GM23248 (cell line): Measurements from ENCODE around the gene COL18A1. TPM values are rescaled to one million over a fixed set of nuclear protein-coding genes. Genes with fewer than 3 reads are reported as not detected.

Source experiments
- DNase-seq: peaks from one replicate; pipeline ENCODE4 v3.0.0-alpha.2; 2015
- H2AFZ ChIP-seq: fragments of 200-600 bp; sonication (generic); 2 replicates; pipeline ENCODE4 v1.6.1; 2016; ENCODE audit warnings: antibody characterized with exemption
- H3F3A ChIP-seq: fragments of 200-600 bp; sonication (generic); 2 replicates; pipeline ENCODE4 v1.6.1; 2016; ENCODE audit warnings: mild to moderate bottlenecking, antibody characterized with exemption, mixed run types; ENCODE audit not compliant: insufficient read depth
- H3K27ac ChIP-seq: fragments of 200-600 bp; sonication (generic); 2 replicates; pipeline ENCODE4 v1.5.1; 2016; ENCODE audit warnings: mild to moderate bottlenecking
- H3K27me3 ChIP-seq: fragments of 200-600 bp; sonication (generic); replicated peaks from 2 replicates; pipeline ENCODE4 v1.6.1; 2016; ENCODE audit warnings: mild to moderate bottlenecking; ENCODE audit not compliant: insufficient read depth
- H3K36me3 ChIP-seq: fragments of 200-600 bp; sonication (generic); 2 replicates; pipeline ENCODE4 v1.6.1; 2016; ENCODE audit warnings: low read depth, mild to moderate bottlenecking
- H3K4me1 ChIP-seq: fragments of 200-600 bp; sonication (generic); 2 replicates; pipeline ENCODE4 v1.6.1; 2016; ENCODE audit warnings: mild to moderate bottlenecking; ENCODE audit not compliant: insufficient read depth
- H3K4me2 ChIP-seq: fragments of 200-600 bp; sonication (generic); one replicate; pipeline ENCODE4 v1.6.1; 2016; ENCODE audit warnings: mild to moderate bottlenecking; ENCODE audit not compliant: unreplicated experiment
- H3K4me3 ChIP-seq: fragments of 200-600 bp; sonication (generic); 2 replicates; pipeline ENCODE4 v1.5.1; 2016; ENCODE audit warnings: mild to moderate bottlenecking
- H3K79me2 ChIP-seq: fragments of 200-600 bp; sonication (generic); 2 replicates; pipeline ENCODE4 v1.6.1; 2016; ENCODE audit warnings: mild to moderate bottlenecking; ENCODE audit not compliant: insufficient read depth
- H3K9ac ChIP-seq: fragments of 200-600 bp; sonication (generic); 2 replicates; pipeline ENCODE4 v1.6.1; 2016; ENCODE audit warnings: mild to moderate bottlenecking
- H3K9me2 ChIP-seq: fragments of 200-600 bp; sonication (generic); 2 replicates; pipeline ENCODE4 v1.6.1; 2016; ENCODE audit warnings: mixed run types, mild to moderate bottlenecking, moderate library complexity; ENCODE audit not compliant: insufficient read depth
- H3K9me3 ChIP-seq: fragments of 200-600 bp; sonication (generic); one replicate; pipeline ENCODE4 v1.6.1; 2017; ENCODE audit warnings: low read depth
- H4K20me1 ChIP-seq: fragments of 200-600 bp; sonication (generic); 2 replicates; pipeline ENCODE4 v1.6.0; 2016; ENCODE audit not compliant: insufficient read depth
- EZH2 ChIP-seq: fragments of 200-600 bp; sonication (generic); IDR thresholded peaks from 2 replicates; pipeline ENCODE4 v1.6.1; 2018; ENCODE audit warnings: antibody characterized with exemption, mild to moderate bottlenecking; ENCODE audit not compliant: insufficient read depth, poor library complexity, severe bottlenecking
- EZH2phosphoT487 ChIP-seq: fragments of 200-600 bp; sonication (generic); IDR thresholded peaks from 2 replicates; pipeline ENCODE4 v1.6.1; 2018; ENCODE audit warnings: antibody characterized with exemption, moderate library complexity, mild to moderate bottlenecking, low read depth; ENCODE audit not compliant: insufficient read depth
- WGBS, 2 experiments: methylation state at CpG; one replicate each; pipeline ENCODE4 v1.1.6; 2015 to 2017; ENCODE audit warnings: low lambda C conversion rate in 2 of 2, low coverage in 1 of 2; ENCODE audit errors: missing lambda C conversion rate in 2 of 2; 5-methylcytosine and 5-hydroxymethylcytosine counted together
- in situ Hi-C: fragments of 300-500 bp; cut with MboI; formaldehyde crosslinking; loops from 2 replicates; pipeline ENCODE4 v1.15.0; 2020
- polyA plus RNA-seq: library from polyadenylated mRNA; unstranded; fragments of >200 nt; fragmentation: Nextera tagmentation; extraction: Ambion mirVana; gene quantifications from 2 replicates; pipeline ENCODE4 v1.2.1, GENCODE V29; 2016
- total RNA-seq: library from RNA; depleted of rRNA; stranded (reverse); fragments of >200 nt; shearing (Covaris generic); gene quantifications from 2 replicates; pipeline ENCODE4 v1.2.3, GENCODE V29; 2014

COL18A1 gene
- total and polyA plus RNA-seq, 2 experiments from 2014 or later, result 1.7 to 30.5 TPM

DNA sequence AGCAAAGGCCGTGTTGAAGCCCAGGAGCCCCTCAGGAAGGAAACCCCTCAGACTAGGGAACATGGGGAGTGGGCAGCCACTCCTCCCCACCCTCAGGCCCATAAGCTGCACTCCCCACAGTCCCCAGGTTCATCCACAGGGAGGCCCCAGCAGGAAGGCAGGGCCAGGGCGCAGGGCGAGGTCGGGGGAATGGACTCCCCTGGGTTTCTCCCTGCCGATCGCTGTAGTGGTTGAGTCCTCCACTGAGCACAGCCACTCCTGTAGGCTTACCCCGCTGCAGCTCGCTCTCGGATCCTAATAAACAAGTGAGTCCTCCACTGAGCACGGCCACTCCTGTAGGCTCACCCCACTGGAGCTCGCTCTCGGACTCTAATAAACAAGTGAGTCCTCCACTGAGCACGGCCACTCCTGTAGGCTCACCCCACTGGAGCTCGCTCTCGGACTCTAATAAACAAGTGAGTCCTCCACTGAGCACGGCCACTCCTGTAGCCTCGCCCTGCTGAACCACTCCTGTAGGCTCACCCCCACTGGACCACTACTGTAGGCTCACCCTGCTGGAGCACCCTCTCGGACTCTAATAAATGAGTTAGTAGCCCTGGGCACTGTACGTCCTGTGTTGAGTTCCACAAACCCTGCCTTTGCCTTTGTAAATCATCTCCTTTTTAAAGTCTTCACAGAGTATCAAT, 16.2 kb upstream of the COL18A1 start:
- Histone ChIP-seq H3F3A (peaks cover 12% of the 10 kb centered on the region; the same call in 1 of the 2 replicates), H3K4me1 (peaks cover 6% of the 10 kb centered on the region; the same call in 1 of the 2 replicates), H3K36me3 (no peaks in the 10 kb centered on the region), H3K27ac (no peak overlapping the region), H3K4me2 (no peak overlapping the region), H4K20me1 (no peaks in the 10 kb centered on the region), H3K9me2 (no peaks in the 10 kb centered on the region), H2AFZ (no peak overlapping the region), H3K9ac (no peak overlapping the region), H3K79me2 (no peaks in the 10 kb centered on the region), H3K9me3 (no peaks in the 10 kb centered on the region), H3K27me3 (no peaks in the 10 kb centered on the region), H3K4me3 (no peak overlapping the region)
- TF ChIP-seq EZH2 (no peak), EZH2phosphoT487 (no peak)
- in situ Hi-C loops, result no loop called here
- DNase-seq, result no peak
- 88 to 96% methylated on average over 18 to 19 of the region's 19 CpGs for WGBS, 2 experiments

DNA sequence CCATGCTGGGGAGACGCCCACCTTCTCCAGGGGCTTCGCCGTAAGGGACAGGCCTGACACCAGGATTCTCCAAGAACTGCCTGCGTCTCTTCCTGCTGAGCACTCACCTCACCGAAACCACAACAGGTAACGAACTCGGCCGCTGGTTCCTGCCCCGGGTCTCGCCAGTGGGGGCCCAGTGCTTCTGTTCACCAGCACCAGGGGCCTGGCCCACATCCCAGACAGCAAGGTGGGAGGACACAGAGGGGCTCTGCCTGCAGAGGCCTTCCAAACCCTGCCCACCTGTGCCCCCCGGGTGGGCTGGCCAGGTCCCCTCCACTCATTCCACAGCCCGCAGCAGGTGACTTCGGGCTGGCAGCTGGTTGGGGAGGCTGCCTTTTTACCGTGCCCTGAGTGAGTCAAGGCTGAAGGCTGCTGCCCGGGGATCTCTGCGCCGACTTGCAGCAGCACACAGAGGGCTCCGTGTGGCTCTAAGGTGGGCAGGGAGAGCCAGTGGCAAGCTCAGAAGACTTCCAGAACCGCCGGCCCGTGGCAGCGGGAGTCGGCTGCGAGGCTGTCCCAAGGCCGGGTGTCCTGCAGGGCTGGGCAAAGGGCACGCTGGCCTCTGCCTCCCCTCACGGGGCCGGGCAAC, 14.7 kb upstream of the COL18A1 start:
- no peak overlapping the region for H3K4me3 ChIP-seq
- no peak overlapping the region for H3K4me2 ChIP-seq
- no peak overlapping the region for H3K27ac ChIP-seq
- peaks cover 12% of the 10 kb centered on the region; the same call in 1 of the 2 replicates for H3F3A ChIP-seq
- no peaks in the 10 kb centered on the region for H4K20me1 ChIP-seq
- H3K9ac ChIP-seq, result no peak overlapping the region
- H3K36me3 ChIP-seq, result no peaks in the 10 kb centered on the region
- H3K9me2 ChIP-seq, result no peaks in the 10 kb centered on the region
- in situ Hi-C loops, result no loop called here
- no peaks in the 10 kb centered on the region for H3K27me3 ChIP-seq
- TF ChIP-seq EZH2phosphoT487, result no peak
- no peak for TF ChIP-seq EZH2
- H2AFZ ChIP-seq, result no peak overlapping the region
- 82 to 90% methylated on average over 28 of the region's 28 CpGs for WGBS, 2 experiments
- no peaks in the 10 kb centered on the region for H3K79me2 ChIP-seq
- DNase-seq, result no peak
- peaks cover 6% of the 10 kb centered on the region; the same call in 1 of the 2 replicates for H3K4me1 ChIP-seq
- no peaks in the 10 kb centered on the region for H3K9me3 ChIP-seq

- WGBS, 2 experiments, result 76 to 87% methylated on average over 22 to 32 of the region's 32 CpGs
- H3K79me2 ChIP-seq, result no peaks in the 10 kb centered on the region
- peaks cover 6% of the 10 kb centered on the region; the same call in 1 of the 2 replicates for H3K4me1 ChIP-seq
- in situ Hi-C loops, result no loop called here
- peaks cover 12% of the 10 kb centered on the region; the same call in 1 of the 2 replicates for H3F3A ChIP-seq
- H3K27ac ChIP-seq, result no peak overlapping the region
- no peak overlapping the region for H2AFZ ChIP-seq
- no peak overlapping the region for H3K4me3 ChIP-seq
- no peak overlapping the region for H3K4me2 ChIP-seq
- no peak overlapping the region for H3K9ac ChIP-seq
- DNase-seq, result no peak
- H3K36me3 ChIP-seq, result no peaks in the 10 kb centered on the region
- no peaks in the 10 kb centered on the region for H4K20me1 ChIP-seq
- no peaks in the 10 kb centered on the region for H3K9me3 ChIP-seq
- no peaks in the 10 kb centered on the region for H3K9me2 ChIP-seq
- H3K27me3 ChIP-seq, result no peaks in the 10 kb centered on the region; the same call in 1 of the 2 replicates
- TF ChIP-seq EZH2 (no peak), EZH2phosphoT487 (no peak)
Measured at GRCh38 chr21:45390831-45391742, 13.9 kb upstream of the COL18A1 start.
